Caco-2 (cell line): ENCODE results near the gene ADGRD1. TPM values are rescaled to one million over a fixed set of nuclear protein-coding genes. Genes with fewer than 3 reads are reported as not detected.
A peak's percentile ranks its signal among the peaks of the same experiment; 100 is the strongest.

Experiments used
- BruUV-seq: library from RNA; stranded (reverse); fragments of 400-500 nt; replicated peaks from 2 replicates; lab custom pipeline; 2021; lab: Mats Ljungman, UMichigan
- CTCF ChIA-PET: fragments of 300-600 bp; sonication (Branson Sonifier 250); formaldehyde crosslinking; loops from one replicate; lab custom pipeline; 2022; ENCODE audit warnings: antibody characterized with exemption; lab: Charles Lee
- POLR2A ChIA-PET: fragments of 300-600 bp; sonication (Branson Sonifier 250); formaldehyde crosslinking; loops from one replicate; lab custom pipeline; 2022; ENCODE audit warnings: antibody characterized with exemption; lab: Charles Lee
- DNase-seq, 2 experiments: peaks; one replicate each; pipeline versions ENCODE4 v3.0.0 to v3.0.0-alpha.2; 2020 to 2022
- H3K27me3 ChIP-seq: replicated peaks from 2 replicates; pipeline ENCODE4 v1.6.0; 2011; ENCODE audit warnings: low read length; ENCODE audit not compliant: control insufficient read depth, insufficient read depth
- H3K36me3 ChIP-seq: 2 replicates; pipeline ENCODE4 v1.5.1; 2011; ENCODE audit warnings: low read length; ENCODE audit not compliant: control insufficient read depth, insufficient read depth
- H3K4me1 ChIP-seq: fragments of 250-450 bp; sonication (Bioruptor Pico); 2 replicates; pipeline ENCODE4 v1.5.1; 2020; ENCODE audit warnings: mild to moderate bottlenecking
- H3K4me3 ChIP-seq: 2 replicates; pipeline ENCODE4 v1.5.1; 2011; ENCODE audit warnings: low read depth, mild to moderate bottlenecking, control low read depth, low read length
- H3K9me3 ChIP-seq: fragments of 250-450 bp; sonication (Bioruptor Pico); 2 replicates; pipeline ENCODE4 v1.5.1; 2020; ENCODE audit warnings: mild to moderate bottlenecking, moderate library complexity
- H3K27ac Mint-ChIP-seq: one replicate; pipeline ENCODE4 v1.8.0; 2022; ENCODE audit warnings: mixed read lengths; ENCODE audit not compliant: unreplicated experiment
- H3K27me3 Mint-ChIP-seq: one replicate; pipeline ENCODE4 v1.8.0; 2022; ENCODE audit warnings: mixed read lengths; ENCODE audit not compliant: insufficient read depth, unreplicated experiment
- H3K36me3 Mint-ChIP-seq: one replicate; pipeline ENCODE4 v1.8.0; 2022; ENCODE audit warnings: mild to moderate bottlenecking, mixed read lengths; ENCODE audit not compliant: insufficient read depth, unreplicated experiment
- H3K4me1 Mint-ChIP-seq: one replicate; pipeline ENCODE4 v1.8.0; 2022; ENCODE audit warnings: low read depth, mixed read lengths; ENCODE audit not compliant: unreplicated experiment
- H3K4me3 Mint-ChIP-seq: one replicate; pipeline ENCODE4 v1.8.0; 2022; ENCODE audit warnings: mild to moderate bottlenecking, moderate library complexity, mixed read lengths; ENCODE audit not compliant: unreplicated experiment
- H3K9me3 Mint-ChIP-seq: one replicate; pipeline ENCODE4 v1.8.0; 2022; ENCODE audit warnings: mixed read lengths; ENCODE audit not compliant: unreplicated experiment
- CTCF ChIP-seq, 2 experiments: fragments of 200-600 bp in 1 of 2; IDR thresholded peaks; 1 replicate in 1 of 2; 2 replicates in 1 of 2; pipeline versions ENCODE4 v1.5.1 to v1.8.0; 2011 to 2022; ENCODE audit warnings: antibody characterized with exemption in 1 of 2, control low read depth in 1 of 2, inconsistent platforms in 1 of 2, low read depth in 1 of 2, low read length in 1 of 2, mild to moderate bottlenecking in 1 of 2, moderate library complexity in 1 of 2; ENCODE audit not compliant: insufficient read depth in 1 of 2, severe bottlenecking in 1 of 2, unreplicated experiment in 1 of 2
- intact Hi-C: fragments of 100-400 bp; cut with micrococcal nuclease; formaldehyde crosslinking; loops from one replicate; pipeline ENCODE4 v1.10.0; 2022; ENCODE audit not compliant: unreplicated experiment
- total RNA-seq: library from RNA; stranded (reverse); gene quantifications from 2 replicates; pipeline ENCODE4 v1.2.3, GENCODE V29; 2022

The ADGRD1 gene
- total RNA-seq, 1 experiment from 2014 or later = 3.6 TPM

GRCh38 chr12:131097202-131098177 lies 143.8 kb downstream of the ADGRD1 start:
- no peaks in the 10 kb centered on the region for H3K36me3 Mint-ChIP-seq
- ChIA-PET CTCF (interaction anchor here (0.7 kb wide), 1 partner anchor 144 kb away, joined by 3 read pairs; no protein-coding TSS in a partner anchor), POLR2A (no interaction called here)
- no peaks in the 10 kb centered on the region for H3K9me3 Mint-ChIP-seq
- TF ChIP-seq CTCF (IDR thresholded peaks at IDR 0.05; ENCODE audit: insufficient read depth in 1 of 2, low read depth in 1 of 2, low read length in 1 of 2, severe bottlenecking in 1 of 2, unreplicated experiment in 1 of 2) = no peak
- H3K4me1 ChIP-seq = no peaks in the 10 kb centered on the region
- no peak overlapping the region for H3K4me3 Mint-ChIP-seq
- H3K27me3 Mint-ChIP-seq = peaks cover 2% of the 10 kb centered on the region
- no peak overlapping the region for H3K4me3 ChIP-seq
- peak in 1 of 2 experiments; percentile 17 for DNase-seq
- BruUV-seq = no TSS peak
- H3K27ac Mint-ChIP-seq = no peak overlapping the region
- H3K27me3 ChIP-seq = no peaks in the 10 kb centered on the region; the same call in 1 of the 2 replicates
- no peaks in the 10 kb centered on the region for H3K9me3 ChIP-seq
- no peaks in the 10 kb centered on the region for H3K36me3 ChIP-seq
- no peaks in the 10 kb centered on the region for H3K4me1 Mint-ChIP-seq
- intact Hi-C loops = no loop called here

- no peak overlapping the region for H3K4me3 ChIP-seq
- CTCF ChIA-PET = no interaction called here
- POLR2A ChIA-PET = no interaction called here
- no peaks in the 10 kb centered on the region for H3K9me3 ChIP-seq
- H3K36me3 ChIP-seq = no peaks in the 10 kb centered on the region
- no peaks in the 10 kb centered on the region for H3K4me1 Mint-ChIP-seq
- no peaks in the 10 kb centered on the region for H3K4me1 ChIP-seq
- H3K9me3 Mint-ChIP-seq = no peaks in the 10 kb centered on the region
- H3K27ac Mint-ChIP-seq = no peak overlapping the region
- H3K36me3 Mint-ChIP-seq = no peaks in the 10 kb centered on the region
- TF ChIP-seq CTCF (IDR thresholded peaks at IDR 0.05; ENCODE audit: insufficient read depth in 1 of 2, low read depth in 1 of 2, low read length in 1 of 2, severe bottlenecking in 1 of 2, unreplicated experiment in 1 of 2) = no peak
- H3K27me3 Mint-ChIP-seq = peaks cover 2% of the 10 kb centered on the region
- intact Hi-C loops = no loop called here
- H3K27me3 ChIP-seq = no peaks in the 10 kb centered on the region; the same call in 1 of the 2 replicates
- peak in 1 of 2 experiments; percentile 16 for DNase-seq
- no peak overlapping the region for H3K4me3 Mint-ChIP-seq
- no TSS peak for BruUV-seq
Observed at GRCh38 chr12:131098178-131098981, 144.7 kb downstream of the ADGRD1 start.
